Measurements from ENCODE around the gene KCND3. TPM values are rescaled to one million over a fixed set of nuclear protein-coding genes. Genes with fewer than 3 reads are reported as not detected.

The KCND3 gene
- total and polyA plus RNA-seq, 2 of the 4 experiments (the other 2 are of a cell fraction) = under 0.01 to 0.03 TPM

GRCh38 chr1:111887385-111887784, 102.1 kb downstream of the KCND3 start:
- Histone ChIP-seq H3K27ac (ENCODE audit: insufficient read depth, low read length) (no peak overlapping the region), H3K4me2 (ENCODE audit: low read depth, low read length) (no peak overlapping the region), H4K91ac (ENCODE audit: insufficient read depth, low read depth, low read length) (no peak overlapping the region), H3K36me3 (ENCODE audit: control insufficient read depth, insufficient read depth, low read length) (no peaks in the 10 kb centered on the region), H3K27me3 (ENCODE audit: control insufficient read depth, insufficient read depth, low read length) (peaks cover 28% of the 10 kb centered on the region; the same call in 1 of the 2 replicates), H3K4me3 (ENCODE audit: insufficient read depth, low read depth, low read length) (no peak overlapping the region), H2AK5ac (ENCODE audit: low read depth, low read length) (no peak overlapping the region), H2BK5ac (ENCODE audit: low read depth, low read length, poor library complexity, severe bottlenecking) (no peak overlapping the region), H2BK20ac (ENCODE audit: low read depth, low read length) (no peak overlapping the region), H2AFZ (replicated peaks; ENCODE audit: low read length, poor library complexity) (no peak overlapping the region), H3K9me3 (ENCODE audit: control insufficient read depth, insufficient read depth, low read length) (no peaks in the 10 kb centered on the region), H3K14ac (replicated peaks; ENCODE audit: low read depth, low read length) (no peak overlapping the region), H3K18ac (ENCODE audit: low read depth, low read length) (no peak overlapping the region), H3K56ac (ENCODE audit: extremely low read depth, insufficient read depth, low read length) (no peak overlapping the region), H2BK120ac (ENCODE audit: low read depth, low read length) (no peak overlapping the region), H3K9me1 (ENCODE audit: insufficient read depth, low read length) (no peaks in the 10 kb centered on the region; the same call in 1 of the 2 replicates), H3K79me1 (ENCODE audit: low read depth in 1 of 2, low read length in 2 of 2) (no peaks in the 10 kb centered on the region), H4K8ac (ENCODE audit: low read depth in 2 of 2, low read length in 2 of 2) (no peak overlapping the region), H3K9ac (ENCODE audit: low read depth, low read length) (no peak overlapping the region), H2AK9ac (replicated peaks; ENCODE audit: low read depth, low read length, poor library complexity) (no peak overlapping the region), H3K4me1 (ENCODE audit: control insufficient read depth, insufficient read depth, low read length) (peaks cover 2% of the 10 kb centered on the region; the same call in 1 of the 2 replicates), H3K23ac (ENCODE audit: low read depth, low read length) (no peak overlapping the region), H3K4ac (ENCODE audit: low read depth, low read length) (no peak overlapping the region), H4K20me1 (ENCODE audit: insufficient read depth, low read length) (no peaks in the 10 kb centered on the region), H4K5ac (ENCODE audit: low read depth, low read length) (no peak overlapping the region), H2BK15ac (ENCODE audit: low read depth, low read length) (no peak overlapping the region)
- ChIA-PET POLR2A (ENCODE audit: unreplicated experiment) (no interaction called here), CTCF (no interaction called here)
- intact Hi-C loops (cut with micrococcal nuclease) = no loop called here
- BruUV-seq (replicated peaks) = no TSS peak
- in situ Hi-C loops (cut with MboI; ENCODE audit: low sequenced_read_pairs) = no loop called here
- dilution Hi-C loops (cut with HindIII; ENCODE audit: low sequenced_read_pairs, unreplicated experiment) = no loop called here
- TF ChIP-seq FOS (IDR thresholded peaks at IDR 0.05; ENCODE audit: low read depth, low read length) = no peak
- TF ChIP-seq BHLHE40 (IDR thresholded peaks at IDR 0.05; ENCODE audit: low read depth, low read length) = no peak
- TF ChIP-seq NFE2L2 (IDR thresholded peaks at IDR 0.05; ENCODE audit: low read depth, low read length) = no peak
- TF ChIP-seq RFX5 (IDR thresholded peaks at IDR 0.05; ENCODE audit: low read depth, low read length) = no peak
- no peak for TF ChIP-seq MAZ (IDR thresholded peaks at IDR 0.05; ENCODE audit: borderline replicate concordance, low read depth, low read length)
- TF ChIP-seq RCOR1 (IDR thresholded peaks at IDR 0.05; ENCODE audit: insufficient replicate concordance, low read length) = no peak
- TF ChIP-seq, protein P1, sequence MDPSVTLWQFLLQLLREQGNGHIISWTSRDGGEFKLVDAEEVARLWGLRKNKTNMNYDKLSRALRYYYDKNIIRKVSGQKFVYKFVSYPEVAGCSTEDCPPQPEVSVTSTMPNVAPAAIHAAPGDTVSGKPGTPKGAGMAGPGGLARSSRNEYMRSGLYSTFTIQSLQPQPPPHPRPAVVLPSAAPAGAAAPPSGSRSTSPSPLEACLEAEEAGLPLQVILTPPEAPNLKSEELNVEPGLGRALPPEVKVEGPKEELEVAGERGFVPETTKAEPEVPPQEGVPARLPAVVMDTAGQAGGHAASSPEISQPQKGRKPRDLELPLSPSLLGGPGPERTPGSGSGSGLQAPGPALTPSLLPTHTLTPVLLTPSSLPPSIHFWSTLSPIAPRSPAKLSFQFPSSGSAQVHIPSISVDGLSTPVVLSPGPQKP (IDR thresholded peaks at IDR 0.05; ENCODE audit: borderline replicate concordance, low read depth, low read length) = no peak
- no peak for TF ChIP-seq CEBPB (IDR thresholded peaks at IDR 0.05; ENCODE audit: low read depth, low read length)
- no peak for TF ChIP-seq RAD21 (IDR thresholded peaks at IDR 0.05; ENCODE audit: low read length)
- TF ChIP-seq, protein P2, sequence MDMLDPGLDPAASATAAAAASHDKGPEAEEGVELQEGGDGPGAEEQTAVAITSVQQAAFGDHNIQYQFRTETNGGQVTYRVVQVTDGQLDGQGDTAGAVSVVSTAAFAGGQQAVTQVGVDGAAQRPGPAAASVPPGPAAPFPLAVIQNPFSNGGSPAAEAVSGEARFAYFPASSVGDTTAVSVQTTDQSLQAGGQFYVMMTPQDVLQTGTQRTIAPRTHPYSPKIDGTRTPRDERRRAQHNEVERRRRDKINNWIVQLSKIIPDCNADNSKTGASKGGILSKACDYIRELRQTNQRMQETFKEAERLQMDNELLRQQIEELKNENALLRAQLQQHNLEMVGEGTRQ (IDR thresholded peaks at IDR 0.05; ENCODE audit: low read depth, low read length) = no peak
- TF ChIP-seq POLR2A (IDR thresholded peaks at IDR 0.05; ENCODE audit: low read depth, low read length) = no peak
- TF ChIP-seq MXI1 (IDR thresholded peaks at IDR 0.05; ENCODE audit: borderline replicate concordance, low read depth, low read length) = no peak
- no peak for TF ChIP-seq CHD1 (IDR thresholded peaks at IDR 0.05; ENCODE audit: low read depth, low read length)
- TF ChIP-seq, protein P3, sequence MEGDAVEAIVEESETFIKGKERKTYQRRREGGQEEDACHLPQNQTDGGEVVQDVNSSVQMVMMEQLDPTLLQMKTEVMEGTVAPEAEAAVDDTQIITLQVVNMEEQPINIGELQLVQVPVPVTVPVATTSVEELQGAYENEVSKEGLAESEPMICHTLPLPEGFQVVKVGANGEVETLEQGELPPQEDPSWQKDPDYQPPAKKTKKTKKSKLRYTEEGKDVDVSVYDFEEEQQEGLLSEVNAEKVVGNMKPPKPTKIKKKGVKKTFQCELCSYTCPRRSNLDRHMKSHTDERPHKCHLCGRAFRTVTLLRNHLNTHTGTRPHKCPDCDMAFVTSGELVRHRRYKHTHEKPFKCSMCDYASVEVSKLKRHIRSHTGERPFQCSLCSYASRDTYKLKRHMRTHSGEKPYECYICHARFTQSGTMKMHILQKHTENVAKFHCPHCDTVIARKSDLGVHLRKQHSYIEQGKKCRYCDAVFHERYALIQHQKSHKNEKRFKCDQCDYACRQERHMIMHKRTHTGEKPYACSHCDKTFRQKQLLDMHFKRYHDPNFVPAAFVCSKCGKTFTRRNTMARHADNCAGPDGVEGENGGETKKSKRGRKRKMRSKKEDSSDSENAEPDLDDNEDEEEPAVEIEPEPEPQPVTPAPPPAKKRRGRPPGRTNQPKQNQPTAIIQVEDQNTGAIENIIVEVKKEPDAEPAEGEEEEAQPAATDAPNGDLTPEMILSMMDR (conservative IDR thresholded peaks at IDR 0.05; ENCODE audit: low read depth, low read length) = no peak
- DNase-seq (no peak), ATAC-seq (ENCODE audit: low read depth) (no peak)
- no CpG with 5 or more reads among the region's 3 CpGs for WGBS, 2 experiments (ENCODE audit: extremely low coverage in 2 of 2, insufficient read length in 1 of 2)

Data from IMR-90 (cell line).